Lower leg skin (tissue), 3 donors: ENCODE measurements around the gene SBK2.

Source experiments
- CTCF ChIP-seq, 3 donors: fragments of 450-650 bp; IDR thresholded peaks; one replicate each; pipeline ENCODE4 v1.5.1; 2016; ENCODE audit warnings: antibody characterized with exemption in 3 of 3, mild to moderate bottlenecking in 3 of 3, moderate library complexity in 2 of 3
- POLR2A ChIP-seq, 2 donors: fragments of 450-650 bp; IDR thresholded peaks; one replicate each; pipeline ENCODE4 v1.6.1; 2016 to 2017; ENCODE audit warnings: antibody characterized with exemption in 2 of 2, mild to moderate bottlenecking in 1 of 2, moderate library complexity in 1 of 2

- no peak for TF ChIP-seq POLR2A (IDR thresholded peaks at IDR 0.05)
- TF ChIP-seq CTCF (IDR thresholded peaks at IDR 0.05): no peak
Measured at GRCh38 chr19:55526216-55527196, 10.4 kb downstream of the SBK2 start.
